ENCODE data around the gene CLPSL2.

Gene CLPSL2

GRCh38 chr6:35752330-35752729 lies 24.1 kb upstream of the CLPSL2 start:
- no peaks in the 10 kb centered on the region for H3K27me3 ChIP-seq (ENCODE audit: control insufficient read depth, insufficient read depth, low read length)
- H3K9ac ChIP-seq (ENCODE audit: low read depth, low read length) = no peak overlapping the region
- peaks cover 16% of the 10 kb centered on the region for H3K4me1 ChIP-seq (ENCODE audit: control insufficient read depth, insufficient read depth, low read length)
- H3K4me3 ChIP-seq (ENCODE audit: low read depth, low read length) = no peak overlapping the region
- no peaks in the 10 kb centered on the region for H3K36me3 ChIP-seq (ENCODE audit: control insufficient read depth, insufficient read depth, low read length)
- H3K9me3 ChIP-seq (ENCODE audit: control insufficient read depth, insufficient read depth, low read length) = no peaks in the 10 kb centered on the region

DNA sequence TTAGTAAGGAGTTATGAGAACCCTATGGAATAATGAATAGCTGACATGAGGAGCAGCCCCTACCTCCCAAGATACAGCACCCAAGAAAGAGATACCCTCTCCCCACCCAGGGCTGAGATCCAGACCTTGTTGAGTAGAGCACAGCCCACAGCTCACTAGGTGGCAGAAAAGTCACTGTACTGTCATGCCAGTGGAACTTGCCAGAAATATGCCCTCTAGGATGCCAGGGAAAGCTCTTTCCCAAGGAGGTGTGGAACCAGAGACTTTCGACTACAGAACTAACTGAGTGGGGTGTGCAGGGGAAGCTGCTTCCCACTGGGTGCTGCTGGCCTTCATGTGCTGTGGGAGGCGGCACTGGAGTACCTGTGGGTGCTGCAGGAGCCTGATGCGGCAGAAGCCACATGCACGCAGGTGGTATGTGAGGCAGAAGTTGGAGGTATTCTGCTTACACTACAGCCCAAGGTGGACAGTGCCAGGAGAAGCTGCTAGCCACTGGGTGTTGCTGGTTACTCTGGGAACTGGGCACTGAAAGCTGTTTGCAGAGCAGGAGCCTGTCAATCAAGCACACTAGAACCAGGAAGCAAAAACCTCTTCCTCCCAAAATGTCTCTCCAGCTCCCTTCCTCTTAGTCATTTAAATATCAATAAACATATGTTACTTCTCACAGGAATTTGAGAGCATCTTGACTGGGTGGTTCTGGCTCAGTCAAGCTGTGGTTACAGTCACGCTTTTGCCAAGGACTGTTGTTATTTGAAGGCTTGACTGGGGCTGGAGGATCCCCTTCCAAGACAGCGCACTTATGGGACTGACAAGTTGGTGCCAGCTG lies 21.7 kb upstream of the CLPSL2 start:
- Histone ChIP-seq H3K4me1 (ENCODE audit: control insufficient read depth, insufficient read depth, low read length) (peaks cover 26% of the 10 kb centered on the region), H3K9me3 (ENCODE audit: control insufficient read depth, insufficient read depth, low read length) (no peaks in the 10 kb centered on the region), H3K9ac (ENCODE audit: low read depth, low read length) (no peak overlapping the region), H3K4me3 (ENCODE audit: low read depth, low read length) (no peak overlapping the region), H3K36me3 (ENCODE audit: control insufficient read depth, insufficient read depth, low read length) (no peaks in the 10 kb centered on the region), H3K27me3 (ENCODE audit: control insufficient read depth, insufficient read depth, low read length) (no peaks in the 10 kb centered on the region)

DNA sequence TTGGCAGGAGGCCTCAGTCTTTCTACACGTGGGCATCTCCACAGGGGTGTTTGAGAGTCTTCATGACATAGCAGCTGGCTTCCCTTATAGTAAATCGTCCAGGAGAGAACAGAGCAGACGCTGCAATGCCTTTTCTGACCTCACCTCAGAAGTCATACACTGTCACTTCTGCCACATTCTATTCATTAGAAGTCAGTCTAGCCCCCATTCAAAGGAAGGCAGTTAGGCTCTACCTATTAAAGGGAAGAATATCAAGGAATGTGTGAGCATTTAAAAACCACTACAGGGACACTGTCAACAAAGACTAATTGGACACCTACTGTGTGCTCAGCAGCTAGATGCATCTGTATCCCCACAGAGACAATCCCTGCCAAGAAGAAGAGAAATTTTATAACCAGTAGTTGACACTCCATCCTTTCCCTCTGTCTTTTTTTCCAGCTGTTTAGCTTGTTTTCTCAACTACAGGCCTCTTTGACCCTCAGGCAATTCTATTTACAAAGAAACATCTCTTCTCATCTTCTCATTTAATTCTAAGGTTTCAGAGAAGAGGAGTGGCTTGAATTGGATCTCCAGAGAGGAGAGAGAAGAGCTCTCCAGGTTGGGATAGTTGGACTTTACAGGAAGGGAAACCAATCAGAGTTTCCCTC lies 21.0 kb upstream of the CLPSL2 start:
- H3K9ac ChIP-seq (ENCODE audit: low read depth, low read length) = no peak overlapping the region
- no peak overlapping the region for H3K4me3 ChIP-seq (ENCODE audit: low read depth, low read length)
- no peaks in the 10 kb centered on the region for H3K27me3 ChIP-seq (ENCODE audit: control insufficient read depth, insufficient read depth, low read length)
- H3K4me1 ChIP-seq (ENCODE audit: control insufficient read depth, insufficient read depth, low read length) = peaks cover 26% of the 10 kb centered on the region
- H3K36me3 ChIP-seq (ENCODE audit: control insufficient read depth, insufficient read depth, low read length) = no peaks in the 10 kb centered on the region
- no peaks in the 10 kb centered on the region for H3K9me3 ChIP-seq (ENCODE audit: control insufficient read depth, insufficient read depth, low read length)

GRCh38 chr6:35757456-35758123 lies 18.8 kb upstream of the CLPSL2 start:
- Histone ChIP-seq H3K4me1 (ENCODE audit: control insufficient read depth, insufficient read depth, low read length) (peaks cover 26% of the 10 kb centered on the region), H3K4me3 (ENCODE audit: low read depth, low read length) (no peak overlapping the region), H3K36me3 (ENCODE audit: control insufficient read depth, insufficient read depth, low read length) (no peaks in the 10 kb centered on the region), H3K9me3 (ENCODE audit: control insufficient read depth, insufficient read depth, low read length) (no peaks in the 10 kb centered on the region), H3K27me3 (ENCODE audit: control insufficient read depth, insufficient read depth, low read length) (no peaks in the 10 kb centered on the region), H3K9ac (ENCODE audit: low read depth, low read length) (no peak overlapping the region)

DNA sequence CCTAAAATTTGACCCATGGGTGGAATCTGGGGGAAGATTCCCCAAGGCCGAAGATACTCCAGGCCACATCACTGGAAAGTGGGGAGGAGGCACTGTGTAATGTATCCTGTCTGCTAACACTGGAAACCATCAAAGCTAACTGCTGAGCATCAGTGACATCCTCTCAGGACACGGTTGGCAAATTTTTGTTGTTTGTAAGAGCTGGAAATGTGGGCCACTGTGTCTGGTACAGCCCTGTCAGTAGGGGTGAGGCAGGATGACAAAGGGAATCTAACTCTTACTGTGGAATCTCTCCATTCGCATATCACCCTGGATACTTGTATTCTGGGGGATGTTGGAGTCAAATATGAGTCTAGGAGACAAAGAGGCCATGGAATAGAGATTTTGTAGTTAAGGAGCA lies 17.0 kb upstream of the CLPSL2 start:
- H3K4me3 ChIP-seq (ENCODE audit: low read depth, low read length) = no peak overlapping the region
- H3K27me3 ChIP-seq (ENCODE audit: control insufficient read depth, insufficient read depth, low read length) = no peaks in the 10 kb centered on the region
- H3K9ac ChIP-seq (ENCODE audit: low read depth, low read length) = no peak overlapping the region
- peaks cover 35% of the 10 kb centered on the region for H3K4me1 ChIP-seq (ENCODE audit: control insufficient read depth, insufficient read depth, low read length)
- H3K36me3 ChIP-seq (ENCODE audit: control insufficient read depth, insufficient read depth, low read length) = no peaks in the 10 kb centered on the region
- H3K9me3 ChIP-seq (ENCODE audit: control insufficient read depth, insufficient read depth, low read length) = no peaks in the 10 kb centered on the region

DNA sequence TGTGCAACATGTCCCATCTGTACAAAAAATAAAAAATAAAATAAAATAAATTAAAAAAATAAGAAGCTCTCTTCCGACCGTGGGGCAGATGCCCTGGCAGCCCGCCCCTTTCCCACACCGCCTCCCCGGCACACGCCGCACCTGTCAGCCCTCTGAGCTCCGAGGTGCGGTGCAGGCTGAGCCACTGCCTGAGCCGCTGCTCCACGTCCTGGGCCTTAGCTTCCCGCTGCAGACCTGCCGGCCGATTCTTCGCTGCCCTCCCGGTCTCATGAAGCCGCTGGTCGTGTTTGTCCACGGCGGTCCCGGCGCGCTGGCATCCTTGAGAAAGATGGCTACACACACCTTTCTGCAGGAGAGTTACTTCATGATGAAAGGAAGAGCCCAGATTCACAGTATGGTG lies 10.7 kb upstream of the CLPSL2 start:
- no peaks in the 10 kb centered on the region for H3K27me3 ChIP-seq (ENCODE audit: control insufficient read depth, insufficient read depth, low read length)
- H3K36me3 ChIP-seq (ENCODE audit: control insufficient read depth, insufficient read depth, low read length) = no peaks in the 10 kb centered on the region
- H3K4me1 ChIP-seq (ENCODE audit: control insufficient read depth, insufficient read depth, low read length) = peaks cover 10% of the 10 kb centered on the region
- no peak overlapping the region for H3K4me3 ChIP-seq (ENCODE audit: low read depth, low read length)
- no peak overlapping the region for H3K9ac ChIP-seq (ENCODE audit: low read depth, low read length)
- H3K9me3 ChIP-seq (ENCODE audit: control insufficient read depth, insufficient read depth, low read length) = no peaks in the 10 kb centered on the region

- no peak overlapping the region for H3K4me3 ChIP-seq (ENCODE audit: low read depth, low read length)
- no peaks in the 10 kb centered on the region for H3K36me3 ChIP-seq (ENCODE audit: control insufficient read depth, insufficient read depth, low read length)
- no peaks in the 10 kb centered on the region for H3K9me3 ChIP-seq (ENCODE audit: control insufficient read depth, insufficient read depth, low read length)
- H3K4me1 ChIP-seq (ENCODE audit: control insufficient read depth, insufficient read depth, low read length) = no peaks in the 10 kb centered on the region
- no peaks in the 10 kb centered on the region for H3K27me3 ChIP-seq (ENCODE audit: control insufficient read depth, insufficient read depth, low read length)
- no peak overlapping the region for H3K9ac ChIP-seq (ENCODE audit: low read depth, low read length)
Measured at GRCh38 chr6:35769211-35769610, 7.2 kb upstream of the CLPSL2 start.

DNA sequence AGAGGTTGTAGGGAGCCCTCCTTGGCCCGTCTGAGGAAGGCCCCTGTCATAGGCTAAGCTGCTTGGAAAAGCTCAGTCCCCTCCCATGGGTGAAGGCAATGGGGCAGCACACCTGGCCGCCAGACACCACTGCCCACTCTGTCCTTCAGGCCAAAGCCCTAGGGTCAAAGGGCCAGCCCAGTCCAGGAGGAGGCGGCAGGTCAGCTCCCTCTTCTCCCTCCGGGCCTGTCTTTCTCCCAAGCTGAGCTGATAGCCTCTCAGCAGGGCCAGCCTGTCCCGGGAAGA lies 5.1 kb upstream of the CLPSL2 start:
- H3K27me3 ChIP-seq (ENCODE audit: control insufficient read depth, insufficient read depth, low read length) = no peaks in the 10 kb centered on the region
- H3K9ac ChIP-seq (ENCODE audit: low read depth, low read length) = no peak overlapping the region
- no peak overlapping the region for H3K4me3 ChIP-seq (ENCODE audit: low read depth, low read length)
- no peaks in the 10 kb centered on the region for H3K36me3 ChIP-seq (ENCODE audit: control insufficient read depth, insufficient read depth, low read length)
- no peaks in the 10 kb centered on the region for H3K4me1 ChIP-seq (ENCODE audit: control insufficient read depth, insufficient read depth, low read length)
- no peaks in the 10 kb centered on the region for H3K9me3 ChIP-seq (ENCODE audit: control insufficient read depth, insufficient read depth, low read length)

DNA sequence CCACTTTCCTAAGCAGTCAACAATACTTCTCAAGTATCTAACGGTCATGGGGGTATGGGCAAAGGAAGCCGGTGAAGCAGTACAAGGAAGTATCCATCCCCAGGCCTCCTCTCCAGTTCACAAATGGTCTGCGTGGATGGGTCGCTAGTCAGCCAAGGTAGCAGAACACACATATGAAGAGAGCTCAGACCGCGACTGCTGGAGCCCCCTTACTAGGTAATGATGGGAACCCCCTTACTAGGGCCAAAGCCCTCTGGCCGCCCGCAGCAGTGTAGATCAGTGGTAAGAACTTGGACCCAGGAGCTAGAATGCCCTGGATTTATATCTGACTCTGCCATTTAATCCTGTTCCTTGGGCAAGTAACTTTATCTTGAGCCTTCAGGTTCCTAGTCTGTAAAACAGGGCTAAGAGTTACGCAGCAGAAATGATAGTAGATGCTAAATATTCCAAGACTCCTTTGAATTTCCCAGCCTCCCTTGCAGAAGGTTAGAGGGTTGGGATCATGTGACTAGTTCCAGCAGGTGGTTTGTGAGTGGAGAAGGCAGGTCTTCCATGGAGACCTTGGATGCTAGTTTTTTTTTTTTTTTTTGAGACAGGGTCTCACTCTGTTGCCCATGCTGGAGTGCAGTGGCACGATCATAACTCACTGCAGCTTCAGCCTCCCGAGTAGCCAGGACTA lies 2.1 kb upstream of the CLPSL2 start:
- H3K27me3 ChIP-seq (ENCODE audit: control insufficient read depth, insufficient read depth, low read length) = peaks cover 7% of the 10 kb centered on the region
- no peaks in the 10 kb centered on the region for H3K9me3 ChIP-seq (ENCODE audit: control insufficient read depth, insufficient read depth, low read length)
- no peak overlapping the region for H3K4me3 ChIP-seq (ENCODE audit: low read depth, low read length)
- H3K36me3 ChIP-seq (ENCODE audit: control insufficient read depth, insufficient read depth, low read length) = no peaks in the 10 kb centered on the region
- no peaks in the 10 kb centered on the region for H3K4me1 ChIP-seq (ENCODE audit: control insufficient read depth, insufficient read depth, low read length)
- no peak overlapping the region for H3K9ac ChIP-seq (ENCODE audit: low read depth, low read length)

- H3K27me3 ChIP-seq (ENCODE audit: control insufficient read depth, insufficient read depth, low read length) = peaks cover 7% of the 10 kb centered on the region
Measured at GRCh38 chr6:35775031-35775430, 1.4 kb upstream of the CLPSL2 start.

GRCh38 chr6:35777356-35778102 lies 1.1 kb downstream of the CLPSL2 start:
- no peaks in the 10 kb centered on the region for H3K36me3 ChIP-seq (ENCODE audit: control insufficient read depth, insufficient read depth, low read length)
- H3K9me3 ChIP-seq (ENCODE audit: control insufficient read depth, insufficient read depth, low read length) = no peaks in the 10 kb centered on the region
- peaks cover 7% of the 10 kb centered on the region for H3K27me3 ChIP-seq (ENCODE audit: control insufficient read depth, insufficient read depth, low read length)
- H3K4me1 ChIP-seq (ENCODE audit: control insufficient read depth, insufficient read depth, low read length) = no peaks in the 10 kb centered on the region
- H3K4me3 ChIP-seq (ENCODE audit: low read depth, low read length) = no peak overlapping the region
- no peak overlapping the region for H3K9ac ChIP-seq (ENCODE audit: low read depth, low read length)

More at GRCh38 chr6:35775031-35775430, 1.4 kb upstream of the CLPSL2 start:
- Histone ChIP-seq H3K4me3 (ENCODE audit: low read depth, low read length) (no peak overlapping the region), H3K36me3 (ENCODE audit: control insufficient read depth, insufficient read depth, low read length) (no peaks in the 10 kb centered on the region), H3K9ac (ENCODE audit: low read depth, low read length) (no peak overlapping the region), H3K9me3 (ENCODE audit: control insufficient read depth, insufficient read depth, low read length) (no peaks in the 10 kb centered on the region), H3K4me1 (ENCODE audit: control insufficient read depth, insufficient read depth, low read length) (no peaks in the 10 kb centered on the region)
